Measurements from ENCODE around the gene OR51B5.
"Not testable (repeated sequence)": the region's sequence is repeated elsewhere in the genome, so short reads cannot be mapped to it uniquely, and the experiment has no call there.

OR51B5 gene

GRCh38 chr11:5369789-5370188, 26.5 kb upstream of the OR51B5 start:
- peak; percentile 32 for TF ChIP-seq CTCF (IDR thresholded peaks at IDR 0.05; ENCODE audit: control extremely low read depth, extremely low read depth, low read depth, missing control alignments)
- CTCF ChIA-PET, result interaction anchor here (1.0 to 4.1 kb wide), 4 partner anchors 12 to 250 kb away, joined by 3 to 25 read pairs (median 4); partner anchors contain the start of gene OR51M1
- DNase-seq (ENCODE audit: extremely low spot score), result peak; percentile 17
- POLR2A ChIA-PET, result no interaction called here

GRCh38 chr11:5368502-5369043, 25.2 kb upstream of the OR51B5 start:
- CTCF ChIA-PET, result no interaction called here
- POLR2A ChIA-PET, result no interaction called here
- no peak for TF ChIP-seq CTCF (IDR thresholded peaks at IDR 0.05; ENCODE audit: control extremely low read depth, extremely low read depth, low read depth, missing control alignments)
- DNase-seq (ENCODE audit: extremely low spot score), result no peak

- POLR2A ChIA-PET, result no interaction called here
- DNase-seq (ENCODE audit: extremely low spot score), result no peak
- TF ChIP-seq CTCF (IDR thresholded peaks at IDR 0.05; ENCODE audit: control extremely low read depth, extremely low read depth, low read depth, missing control alignments), result no peak
- CTCF ChIA-PET, result no interaction called here
These were observed 24.2 kb upstream of the OR51B5 start for GRCh38 chr11:5367448-5368074.

GRCh38 chr11:5366856-5367255, 23.5 kb upstream of the OR51B5 start:
- POLR2A ChIA-PET, result no interaction called here
- TF ChIP-seq CTCF (IDR thresholded peaks at IDR 0.05; ENCODE audit: control extremely low read depth, extremely low read depth, low read depth, missing control alignments), result no peak
- CTCF ChIA-PET, result no interaction called here
- no peak for DNase-seq (ENCODE audit: extremely low spot score)

GRCh38 chr11:5366365-5366764, 23.0 kb upstream of the OR51B5 start:
- DNase-seq (ENCODE audit: extremely low spot score); CTCF ChIA-PET; POLR2A ChIA-PET: not testable (repeated sequence)

GRCh38 chr11:5364214-5364613, 20.9 kb upstream of the OR51B5 start:
- POLR2A ChIA-PET, result no interaction called here
- CTCF ChIA-PET, result interaction anchor here (1.0 to 2.0 kb wide), 4 partner anchors 10 to 48 kb away, joined by 3 to 4 read pairs (median 3); no protein-coding TSS in a partner anchor
- no peak for TF ChIP-seq CTCF (IDR thresholded peaks at IDR 0.05; ENCODE audit: control extremely low read depth, extremely low read depth, low read depth, missing control alignments)
- DNase-seq (ENCODE audit: extremely low spot score), result no peak

GRCh38 chr11:5363679-5364078, 20.4 kb upstream of the OR51B5 start:
- TF ChIP-seq CTCF (IDR thresholded peaks at IDR 0.05; ENCODE audit: control extremely low read depth, extremely low read depth, low read depth, missing control alignments), result no peak
- no peak for DNase-seq (ENCODE audit: extremely low spot score)
- ChIA-PET POLR2A (interaction anchor here (0.6 kb wide), 1 partner anchor 10 kb away, joined by 4 read pairs; no protein-coding TSS in a partner anchor), CTCF (interaction anchor here (1.0 to 2.0 kb wide), 3 partner anchors 14 to 48 kb away, joined by 3 to 4 read pairs (median 3); no protein-coding TSS in a partner anchor)
